GM18873 (cell line): ENCODE measurements around the gene TIMP3.

ENCODE experiments used
- ATAC-seq: cut with Tn5 transposase; IDR thresholded peaks from one replicate; pipeline ENCODE4 v1.9.1; 2021; ENCODE audit warnings: mild to moderate bottlenecking, moderate library complexity, moderate number of reproducible peaks; ENCODE audit not compliant: unreplicated experiment, low FRiP score

Gene TIMP3

DNA sequence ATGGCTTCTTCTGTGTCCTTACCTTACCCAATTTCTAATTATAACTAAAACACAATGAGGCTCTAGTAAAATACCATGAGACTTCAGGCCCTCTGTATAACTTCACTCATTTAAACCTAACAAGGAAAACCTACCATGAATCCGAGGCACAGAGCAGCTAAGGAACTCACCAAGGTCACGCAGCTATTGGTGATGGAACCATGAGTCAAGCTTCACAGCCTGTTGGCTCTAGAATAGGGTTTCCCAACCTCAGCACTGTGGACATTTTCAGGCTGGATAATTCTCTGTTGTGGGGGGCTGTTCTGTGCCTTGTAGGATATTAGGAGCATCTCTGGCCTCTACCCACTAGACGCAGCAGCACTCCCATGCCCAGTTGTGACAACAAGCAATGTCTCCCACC, 75.7 kb downstream of the TIMP3 start:
- ATAC-seq: no peak

DNA sequence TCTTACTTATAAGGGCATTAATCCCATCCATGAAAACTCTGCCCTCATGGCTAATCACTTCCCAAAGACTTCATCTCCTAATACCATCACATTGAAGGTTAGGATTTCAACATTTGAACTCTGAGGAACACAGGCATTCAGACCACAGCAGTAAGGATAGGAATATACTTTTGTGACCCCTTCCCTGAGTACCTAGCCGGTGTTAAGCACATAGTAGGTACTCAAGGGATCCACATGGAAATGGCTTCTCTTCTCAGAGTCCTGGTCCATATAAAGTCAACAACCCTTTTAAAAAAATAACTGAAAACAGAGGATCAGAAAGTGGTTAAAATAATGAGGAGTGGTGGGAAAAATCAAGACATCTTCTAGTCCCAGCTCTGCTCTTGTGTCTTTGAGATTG, 78.0 kb downstream of the TIMP3 start:
- ATAC-seq: no peak

DNA sequence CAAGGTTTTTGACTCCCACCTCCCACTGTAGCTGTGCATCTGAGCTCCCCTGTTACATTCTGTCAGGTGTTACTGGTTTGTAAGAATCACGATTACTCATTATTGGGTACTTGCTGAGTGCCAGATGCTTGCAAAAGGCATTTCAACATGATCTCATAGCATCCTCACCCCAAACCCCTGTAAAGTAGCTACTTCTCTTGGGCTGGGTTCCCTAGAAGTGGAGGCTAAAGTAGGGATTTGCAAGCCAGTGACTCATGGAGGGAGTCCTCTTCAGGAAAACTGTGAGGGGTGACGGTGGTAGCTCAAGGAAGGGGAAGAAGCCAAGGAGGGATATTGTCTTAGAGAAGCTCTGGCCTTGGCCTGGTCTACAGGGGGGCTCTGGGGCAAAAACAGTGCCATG, 78.6 kb downstream of the TIMP3 start:
- ATAC-seq: no peak

DNA sequence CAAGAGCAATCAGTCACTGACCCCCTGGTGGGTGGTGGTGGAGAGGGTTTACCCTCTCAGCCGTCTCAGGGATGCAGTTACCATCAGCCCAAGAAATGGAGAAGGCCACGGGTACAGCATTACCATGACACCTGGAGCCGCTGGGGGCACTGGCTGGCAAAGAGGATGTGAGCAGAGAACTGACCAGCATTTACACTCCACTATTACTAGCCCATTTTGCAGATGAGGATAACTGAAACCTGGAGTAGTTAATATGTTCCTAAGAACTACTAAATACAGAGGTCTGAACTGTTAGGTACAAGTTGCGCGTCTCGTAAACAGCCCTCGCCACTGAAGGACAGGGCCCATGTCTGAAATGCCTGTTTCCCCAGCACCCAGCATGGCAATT, 79.0 kb downstream of the TIMP3 start:
- ATAC-seq: no peak

DNA sequence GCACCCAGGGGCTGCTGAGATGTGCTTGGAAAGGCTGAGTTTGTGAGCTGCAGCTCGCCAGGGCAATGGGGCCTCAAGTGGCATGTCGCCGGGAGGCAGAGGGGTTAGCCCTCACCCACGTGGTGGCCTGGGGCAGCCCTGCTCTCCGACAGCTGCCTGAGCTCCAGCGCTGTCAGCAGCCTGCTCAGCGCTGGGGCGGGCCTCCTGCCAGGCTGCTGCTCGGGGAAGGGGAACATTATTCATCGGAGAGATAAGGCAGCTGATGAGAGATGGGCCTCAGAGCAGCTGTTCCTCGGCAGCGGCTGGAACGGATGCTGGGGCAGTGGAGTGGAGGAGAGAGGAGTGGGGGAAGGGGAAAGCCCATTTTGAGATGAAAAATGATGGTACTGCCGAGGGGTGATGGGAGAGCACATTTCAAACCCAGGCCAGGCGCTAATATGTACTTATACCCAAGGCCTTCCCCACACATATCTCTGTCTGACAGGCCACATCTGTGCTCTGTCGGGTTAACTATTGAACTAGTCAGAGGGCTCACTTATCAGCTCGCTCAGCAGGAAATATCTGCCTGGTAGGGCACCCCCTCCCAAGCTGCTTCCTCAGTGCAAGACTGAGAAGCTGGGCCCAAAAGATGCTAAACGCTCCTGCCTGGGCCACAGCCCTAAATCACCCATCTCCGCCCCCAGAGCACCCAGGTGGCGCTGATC, 79.5 kb downstream of the TIMP3 start:
- no peak for ATAC-seq

DNA sequence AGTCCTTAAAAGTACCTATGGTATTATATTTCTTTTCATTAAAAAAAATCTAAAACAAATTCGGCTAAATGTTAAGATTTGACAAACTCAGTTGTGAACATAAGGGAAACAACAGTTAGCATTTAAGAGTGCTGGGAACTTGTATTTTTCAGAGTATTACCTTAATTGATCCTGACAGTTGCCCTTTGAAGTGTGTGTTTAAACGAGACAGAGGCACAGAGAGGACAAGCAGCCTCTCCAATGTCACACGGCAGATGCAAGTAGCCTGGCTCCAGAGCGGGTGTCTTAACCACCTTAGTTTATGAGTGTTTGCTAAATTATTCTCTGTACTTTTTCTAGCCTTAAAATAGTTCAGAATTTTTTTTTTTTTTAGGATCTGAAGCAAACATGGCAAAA, 80.9 kb downstream of the TIMP3 start:
- no peak for ATAC-seq

DNA sequence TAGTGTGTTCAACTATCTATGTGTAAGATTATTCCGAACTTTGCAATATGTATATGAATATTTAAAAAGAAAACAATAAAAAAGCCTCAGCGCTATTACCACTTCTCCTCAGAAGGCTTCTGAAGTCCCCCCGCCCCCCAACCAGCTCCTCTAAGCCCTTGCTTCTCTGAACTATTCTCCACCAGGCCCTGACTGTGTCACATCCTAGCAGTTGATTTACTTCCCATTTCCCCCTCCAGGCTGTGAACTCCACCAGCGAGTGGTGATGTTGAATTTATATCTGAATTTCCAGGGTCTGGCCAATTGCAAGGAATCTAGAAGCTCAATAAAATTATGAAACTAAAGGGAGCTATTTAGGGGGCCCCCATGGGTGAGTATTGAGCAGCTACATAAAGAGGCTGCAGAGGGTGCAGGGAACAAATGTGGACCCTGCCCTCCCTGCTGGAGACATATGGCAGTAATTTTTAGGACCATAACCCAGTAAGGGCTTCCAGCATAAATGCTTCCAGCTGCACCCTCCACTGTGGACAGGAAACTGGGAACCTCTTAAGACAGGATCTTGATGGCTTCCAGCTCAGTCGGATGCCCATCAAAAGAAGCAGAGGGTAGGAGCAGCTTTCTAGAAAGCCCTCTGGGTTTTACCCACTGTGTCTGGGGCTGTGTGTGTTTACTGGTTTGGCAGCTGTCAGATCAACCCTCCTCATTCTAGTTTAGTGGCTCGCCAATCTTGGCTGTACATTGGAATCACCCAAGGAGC, 81.4 kb downstream of the TIMP3 start:
- ATAC-seq: no peak

DNA sequence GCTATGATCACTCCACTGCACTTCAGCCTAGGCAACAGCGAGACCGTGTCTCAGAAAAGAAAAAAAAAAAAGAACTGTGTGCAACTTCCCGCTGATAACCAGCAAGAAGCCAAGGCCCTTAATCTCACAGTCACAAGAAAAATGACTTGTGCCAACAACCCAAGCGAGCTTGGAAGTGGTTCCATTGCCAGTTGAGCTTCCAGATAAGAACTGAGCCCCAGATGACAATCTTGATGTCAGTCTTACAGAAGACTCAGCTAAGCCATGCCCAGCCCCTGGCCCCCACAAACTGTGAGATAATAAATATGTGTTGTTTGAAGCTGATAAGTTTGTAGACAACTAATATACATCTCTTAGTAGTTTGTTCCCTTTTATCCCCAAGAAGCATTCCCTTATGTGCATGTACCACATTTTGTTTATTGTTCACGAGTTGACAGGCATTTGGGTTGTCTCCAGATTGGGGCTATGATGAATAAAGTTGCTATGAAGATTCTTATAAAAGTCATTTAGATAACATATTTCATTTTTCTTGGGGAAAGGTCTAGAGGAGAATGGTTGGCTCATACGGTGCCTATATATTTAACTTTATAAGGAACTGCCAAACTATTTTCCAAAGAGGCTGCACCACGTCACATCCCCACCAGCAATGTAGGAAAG, 85.9 kb downstream of the TIMP3 start:
- ATAC-seq: no peak

DNA sequence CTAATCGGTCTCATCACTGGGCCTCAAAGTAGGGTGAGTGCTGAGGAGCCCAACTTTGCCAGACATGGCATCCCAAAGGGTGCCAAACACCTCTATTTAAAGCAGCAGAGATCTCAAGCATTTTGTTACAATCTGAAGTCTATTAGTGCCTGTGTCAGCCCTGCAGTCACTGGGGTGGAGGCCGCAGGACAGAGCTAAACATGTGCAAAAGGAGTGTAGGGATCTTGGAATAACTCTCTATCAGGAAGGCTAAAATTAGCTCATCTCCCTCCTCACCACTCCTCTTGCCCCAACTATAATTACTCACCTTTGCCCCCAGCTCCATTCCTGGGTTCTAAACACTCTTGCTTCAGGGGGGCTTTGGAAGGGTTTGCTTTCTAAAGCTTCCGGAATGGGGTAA, 87.5 kb downstream of the TIMP3 start:
- no peak for ATAC-seq

DNA sequence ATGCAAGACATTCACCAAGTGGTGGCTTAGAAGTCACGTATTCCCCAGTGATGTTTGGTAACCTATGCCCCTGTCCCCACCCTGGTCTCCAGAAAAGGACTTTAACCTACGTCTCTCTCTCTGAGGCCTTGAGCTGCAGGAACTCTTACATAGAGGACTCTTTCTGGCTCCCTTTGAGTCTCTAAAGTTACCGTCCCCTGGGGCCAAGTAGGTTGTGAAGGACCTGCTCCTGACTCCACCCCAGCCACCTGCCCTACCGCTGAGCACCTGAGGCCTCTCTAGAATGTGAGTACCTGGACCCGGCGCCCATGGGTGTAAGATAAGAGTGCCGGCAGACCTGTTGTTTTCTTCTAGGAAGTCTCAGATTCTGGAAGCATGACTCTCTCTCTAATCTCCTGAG, 95.4 kb downstream of the TIMP3 start:
- ATAC-seq: no peak

DNA sequence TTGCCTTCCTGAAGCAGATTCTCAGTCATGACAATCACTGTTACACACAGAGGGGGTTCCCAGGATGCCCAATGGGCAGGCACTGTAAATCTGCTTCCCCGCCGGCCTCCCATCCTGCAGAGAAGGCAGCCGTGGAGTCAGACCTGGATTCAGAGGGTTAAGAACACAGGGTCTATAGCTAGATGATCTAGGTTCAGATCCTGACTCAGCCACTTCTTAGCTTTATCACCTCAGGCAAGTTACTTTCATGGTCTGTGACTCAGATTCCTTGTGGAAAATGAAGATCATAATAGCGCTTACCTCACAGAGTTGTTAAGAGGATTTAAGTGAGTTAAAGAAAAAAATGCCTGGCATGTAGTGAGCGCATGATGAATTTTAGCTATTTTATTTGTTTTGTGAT, 95.9 kb downstream of the TIMP3 start:
- ATAC-seq: no peak

DNA sequence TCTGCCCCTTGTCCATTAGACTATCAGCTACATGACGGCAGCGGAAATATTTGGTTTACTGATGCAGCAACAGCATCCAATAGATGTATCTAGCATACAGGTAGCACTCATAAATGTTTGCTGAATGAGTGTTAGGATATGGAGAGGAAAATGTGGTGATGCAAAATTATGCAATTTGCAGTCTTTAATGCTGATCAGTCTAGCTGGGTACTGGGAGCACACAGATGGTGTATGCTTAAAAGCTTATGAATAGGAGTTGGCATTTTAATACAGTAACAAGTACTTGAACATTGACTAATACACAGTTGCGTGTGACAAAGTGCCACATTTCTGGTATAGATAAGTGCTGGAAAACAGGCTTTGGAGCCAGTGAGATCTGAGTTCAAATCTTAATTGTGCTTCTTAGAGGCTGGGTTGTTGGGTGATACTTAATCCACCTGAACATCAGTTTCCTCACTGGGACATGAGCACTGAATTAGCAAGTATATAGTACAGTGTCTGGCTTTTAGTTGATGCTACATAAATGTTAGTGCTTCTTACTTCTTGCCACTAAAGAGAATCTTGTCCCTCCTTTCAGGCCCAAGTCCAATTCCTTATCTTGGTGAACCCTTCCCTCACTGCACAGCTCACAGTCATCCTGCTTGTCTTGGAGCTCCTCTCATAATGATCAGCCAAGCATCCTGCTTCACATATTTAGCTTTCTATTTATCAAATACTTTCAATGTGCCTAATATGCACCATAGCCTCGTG, 99.6 kb downstream of the TIMP3 start:
- no peak for ATAC-seq

DNA sequence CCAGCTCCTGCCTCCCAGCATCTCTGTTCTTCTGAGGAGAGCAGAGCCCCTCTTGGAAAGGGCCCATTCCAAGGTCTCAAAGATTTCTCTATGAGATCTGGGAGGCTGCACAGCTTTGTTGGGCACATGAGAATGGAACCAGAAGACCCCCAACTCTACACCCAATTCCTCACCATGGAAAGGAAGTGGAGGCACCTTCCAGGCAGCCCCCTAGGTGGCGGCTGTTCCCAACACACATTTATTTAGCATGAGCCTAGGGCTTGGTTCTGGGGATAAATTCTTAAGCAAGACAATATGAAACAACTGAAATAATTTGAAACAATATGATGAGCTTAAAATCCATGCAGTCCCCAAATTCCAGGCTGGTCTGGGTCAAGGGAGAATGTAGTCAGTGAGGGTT, 100.4 kb downstream of the TIMP3 start:
- no peak for ATAC-seq

DNA sequence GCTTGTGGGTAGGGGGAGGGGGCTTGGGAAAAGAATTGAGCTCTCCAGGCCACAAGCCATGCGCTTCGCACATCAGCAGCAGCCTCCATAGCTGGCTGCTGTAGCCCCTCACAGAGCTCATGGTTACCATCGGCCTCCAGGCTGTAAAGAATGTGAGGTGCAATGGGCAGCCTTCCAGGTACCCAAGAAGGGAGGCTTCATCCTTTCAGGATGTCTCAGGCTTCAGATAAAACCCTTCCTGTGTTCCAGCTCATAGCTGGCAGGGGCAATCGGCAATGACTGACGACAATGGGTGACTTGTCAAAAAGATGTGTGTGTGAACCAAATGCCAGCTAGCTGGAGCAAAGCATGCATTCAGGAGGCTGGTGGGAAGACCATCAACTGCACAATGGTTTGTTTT, 102.0 kb downstream of the TIMP3 start:
- no peak for ATAC-seq

DNA sequence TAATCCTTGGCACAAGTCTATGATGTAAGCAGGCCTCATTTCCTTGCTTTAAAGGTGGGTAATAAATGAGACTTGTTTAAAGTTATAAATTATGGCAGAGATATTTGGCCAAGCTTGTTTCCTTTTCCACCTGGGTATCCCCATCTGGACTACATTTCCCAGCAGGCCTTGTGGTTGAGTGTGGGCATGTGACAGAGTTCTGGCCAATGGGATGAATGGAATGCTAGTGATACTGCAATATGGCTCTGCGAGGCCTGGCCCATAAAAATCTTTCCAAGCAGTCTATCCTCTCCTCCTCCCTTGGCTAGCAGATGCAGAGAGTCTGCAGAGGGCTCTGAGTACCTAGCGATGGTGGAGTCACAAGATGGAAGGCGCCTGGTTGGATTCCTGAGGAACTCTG, 102.5 kb downstream of the TIMP3 start:
- no peak for ATAC-seq

DNA sequence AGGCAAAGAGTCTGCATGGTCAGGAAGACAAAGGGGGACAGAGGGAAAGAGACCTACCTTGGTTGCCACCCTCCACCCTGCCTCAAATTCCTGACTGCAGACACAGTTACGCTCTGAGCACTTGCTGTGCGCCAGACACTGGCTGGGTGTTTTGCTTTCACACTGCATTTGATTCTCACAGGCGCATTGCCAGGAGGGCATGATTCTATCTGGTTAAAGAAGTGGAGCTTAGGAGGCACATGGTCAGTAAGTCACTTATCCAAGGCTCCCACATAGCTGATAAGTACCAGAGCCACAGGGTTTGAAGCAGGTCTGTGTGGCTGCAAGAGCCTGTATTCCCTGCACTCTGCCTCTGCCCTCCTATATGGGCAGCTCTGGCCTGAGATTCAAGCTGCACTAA, 103.9 kb downstream of the TIMP3 start:
- ATAC-seq: no peak

DNA sequence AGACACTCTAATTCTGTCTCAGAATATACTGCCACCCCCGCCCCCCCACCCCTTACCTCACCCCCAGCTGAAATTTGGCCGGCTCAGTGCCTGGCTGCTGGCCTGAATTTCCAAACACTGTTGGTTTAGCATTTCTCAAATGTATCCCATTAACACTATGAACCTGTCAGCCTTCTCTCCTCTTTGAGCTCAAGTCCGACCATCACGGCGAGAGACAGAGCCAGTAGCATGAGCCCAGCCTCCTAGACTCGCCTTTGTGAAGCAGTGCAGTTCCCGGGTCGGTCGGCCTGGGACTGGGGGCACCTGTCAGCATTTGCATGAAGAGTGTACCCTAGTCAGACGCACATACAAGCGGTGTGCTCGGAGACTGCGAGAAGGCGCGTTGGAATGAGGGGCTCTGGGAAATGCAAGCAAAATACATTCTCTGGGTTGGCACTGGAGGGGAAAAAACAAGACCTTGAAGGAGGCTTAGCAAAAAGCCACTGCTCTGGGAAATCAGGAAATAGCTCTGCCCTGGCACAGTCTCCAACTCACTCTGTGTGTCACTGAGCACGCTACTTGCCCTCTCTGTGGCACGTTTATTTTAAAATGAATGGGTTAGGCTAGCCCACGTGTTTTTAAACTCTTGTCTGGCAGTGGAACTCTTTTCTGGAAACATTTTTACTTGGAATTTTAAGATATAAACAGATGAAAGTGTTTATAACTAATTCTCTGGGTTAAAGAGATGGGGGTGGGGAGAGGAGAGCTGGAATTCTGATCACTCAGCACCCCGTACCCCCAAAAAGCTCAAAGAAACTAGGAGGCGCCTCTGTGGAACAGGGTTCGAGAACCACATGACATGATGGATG, 108.3 kb downstream of the TIMP3 start:
- ATAC-seq: no peak

DNA sequence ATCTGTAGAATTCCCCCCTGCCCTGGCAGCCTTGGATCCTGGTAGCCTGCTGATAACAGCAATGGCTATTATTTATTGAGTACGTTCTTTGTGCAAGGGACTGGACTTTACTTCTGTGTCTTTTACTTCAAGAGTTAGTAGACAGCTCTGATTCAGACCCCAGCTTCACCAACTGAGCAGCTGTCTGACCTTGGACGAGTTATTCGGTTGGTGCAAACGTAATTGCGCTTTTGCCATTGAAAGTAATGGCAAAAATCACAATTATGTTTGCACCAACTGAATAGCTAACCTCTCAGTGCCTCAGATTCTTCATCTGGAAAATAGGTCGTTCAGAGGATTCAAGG, 108.9 kb downstream of the TIMP3 start:
- no peak for ATAC-seq

DNA sequence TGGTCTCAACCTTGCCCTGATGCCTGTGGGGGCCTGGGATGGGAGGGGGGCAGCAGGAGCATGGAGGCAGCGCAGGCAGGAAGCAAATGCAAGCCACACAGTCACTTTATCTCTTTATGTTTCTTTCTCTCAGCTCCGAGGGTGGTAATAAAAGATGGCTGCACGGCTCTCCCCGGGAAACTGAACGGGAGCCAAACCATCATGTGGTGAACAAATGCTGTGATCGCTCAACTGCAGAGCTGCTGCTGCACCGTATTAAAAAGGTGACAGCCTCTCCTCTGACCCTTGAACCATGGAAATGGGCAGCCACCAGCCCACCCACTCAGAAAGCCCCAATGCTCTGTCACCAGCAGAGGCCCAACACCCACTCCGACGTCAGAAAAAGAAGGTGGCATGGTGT, 110.0 kb downstream of the TIMP3 start:
- ATAC-seq: no peak
